HG03097 (cell line): ENCODE measurements around the gene TNXB.
"Not testable (repeated sequence)": the region's sequence is repeated elsewhere in the genome, so short reads cannot be mapped to it uniquely, and the experiment has no call there.

Experiments used
- ATAC-seq: cut with Tn5 transposase; IDR thresholded peaks from one replicate; pipeline ENCODE4 v1.9.1; 2021; ENCODE audit not compliant: unreplicated experiment, low FRiP score

TNXB gene

DNA sequence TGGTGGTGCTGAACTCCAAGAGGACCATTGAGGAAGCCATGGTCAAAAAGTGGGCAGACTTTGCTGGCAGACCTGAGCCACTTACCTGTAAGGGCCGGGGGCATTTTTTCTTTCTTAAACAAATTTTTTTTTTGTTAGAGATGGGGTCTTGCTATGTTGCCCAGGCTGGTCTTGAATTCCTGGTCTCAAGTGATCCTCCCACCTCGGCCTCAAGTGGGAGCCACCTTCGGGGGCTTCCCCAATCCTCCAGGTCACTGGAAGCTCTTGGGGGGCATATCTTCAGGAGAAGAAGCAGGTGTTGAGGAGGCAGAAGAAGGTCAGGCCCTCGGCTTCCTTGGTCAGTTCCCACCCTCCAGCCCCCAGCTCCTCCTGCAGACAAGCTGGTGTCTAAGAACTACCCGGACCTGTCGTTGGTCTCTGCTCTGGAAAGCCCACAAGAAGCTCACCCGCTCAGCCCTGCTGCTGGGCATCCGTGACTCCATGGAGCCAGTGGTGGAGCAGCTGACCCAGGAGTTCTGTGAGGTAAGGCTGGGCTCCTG, 103.1 kb downstream of the TNXB start:
- ATAC-seq = not testable (repeated sequence)

DNA sequence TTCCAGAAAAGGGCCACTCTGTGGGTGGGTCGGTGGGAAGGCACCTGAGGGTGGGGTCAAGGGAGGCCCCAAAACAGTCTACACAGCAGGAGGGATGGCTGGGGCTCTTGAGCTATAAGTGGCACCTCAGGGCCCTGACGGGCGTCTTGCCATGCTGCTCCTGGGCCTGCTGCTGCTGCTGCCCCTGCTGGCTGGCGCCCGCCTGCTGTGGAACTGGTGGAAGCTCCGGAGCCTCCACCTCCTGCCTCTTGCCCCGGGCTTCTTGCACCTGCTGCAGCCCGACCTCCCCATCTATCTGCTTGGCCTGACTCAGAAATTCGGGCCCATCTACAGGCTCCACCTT, 103.6 kb downstream of the TNXB start:
- not testable (repeated sequence) for ATAC-seq

GRCh38 chr6:32004864-32005537, 104.1 kb downstream of the TNXB start:
- ATAC-seq = not testable (repeated sequence)

DNA sequence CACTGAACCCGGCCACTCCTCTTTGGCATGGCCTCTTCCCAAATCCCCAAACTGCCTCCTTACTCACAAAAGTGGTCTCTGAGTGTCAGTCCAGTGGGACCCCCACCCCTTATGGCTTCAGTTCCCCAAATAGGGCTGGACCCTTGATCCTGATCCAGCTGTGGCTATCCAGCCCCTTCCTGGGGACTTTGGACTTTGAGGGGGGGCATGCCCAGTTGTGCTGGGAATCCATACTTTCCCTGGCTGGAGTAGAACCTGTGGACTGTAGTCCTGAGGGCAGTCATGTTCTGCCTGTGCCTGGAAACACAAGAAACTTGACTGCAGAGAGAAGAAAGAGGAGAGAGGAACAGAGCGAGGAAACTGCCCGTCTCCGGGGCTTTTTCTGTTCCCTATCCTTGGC, 104.7 kb downstream of the TNXB start:
- not testable (repeated sequence) for ATAC-seq

- ATAC-seq = not testable (repeated sequence)
Measured at GRCh38 chr6:32003301-32003700, 105.8 kb downstream of the TNXB start.

GRCh38 chr6:32002546-32003268, 106.4 kb downstream of the TNXB start:
- not testable (repeated sequence) for ATAC-seq

DNA sequence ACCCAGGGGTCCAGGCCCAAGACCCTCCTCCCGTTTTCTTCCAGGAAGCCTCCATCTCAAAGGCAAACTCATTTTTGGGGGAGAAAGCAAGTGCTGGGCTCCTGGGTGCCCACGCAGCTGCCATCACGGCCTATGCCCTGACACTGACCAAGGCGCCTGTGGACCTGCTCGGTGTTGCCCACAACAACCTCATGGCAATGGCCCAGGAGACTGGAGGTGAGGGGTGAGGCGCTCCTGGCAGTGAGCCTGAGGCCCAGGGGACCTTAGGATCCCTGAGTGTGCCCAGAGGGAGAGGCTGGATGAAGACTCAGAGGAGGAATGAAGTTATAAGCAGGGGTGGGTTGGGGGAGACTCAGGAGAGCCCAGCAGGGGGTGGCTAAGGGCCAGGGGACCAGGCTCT, 112.8 kb downstream of the TNXB start:
- ATAC-seq = not testable (repeated sequence)

GRCh38 chr6:31994421-31994820, 114.7 kb downstream of the TNXB start:
- not testable (repeated sequence) for ATAC-seq
